HEK293 (cell line): ENCODE data around the gene INTS7.
A peak's percentile ranks its signal among the peaks of the same experiment; 100 is the strongest.

Experiments used
- CTCF ChIA-PET: fragments of 350-600 bp; formaldehyde crosslinking; extraction: SDS; loops from one replicate; lab custom pipeline; 2021; ENCODE audit warnings: antibody characterized with exemption; lab: Yijun Ruan, JAX
- POLR2A ChIA-PET: fragments of 300-600 bp; formaldehyde crosslinking; extraction: SDS; loops from one replicate; lab custom pipeline; 2020; ENCODE audit warnings: antibody characterized with exemption, inconsistent platforms; lab: Yijun Ruan, JAX
- H3K27ac ChIP-seq: fragments of 200-500 bp; sonication (Bioruptor generic); 2 replicates; pipeline ENCODE4 v1.5.1; 2014; ENCODE audit warnings: low read depth, low read length, control low read depth, inconsistent platforms; ENCODE audit errors: extremely low read depth
- H3K36me3 ChIP-seq, 2 experiments: fragments of 200-500 bp in 1 of 2; sonication (Bioruptor generic) in 1 of 2; 1 replicate in 1 of 2; 2 replicates in 1 of 2; pipeline ENCODE4 v1.5.1; 2014 to 2017; ENCODE audit warnings: inconsistent platforms in 2 of 2, low read length in 2 of 2; ENCODE audit not compliant: control insufficient read depth in 2 of 2, insufficient read depth in 1 of 2
- H3K4me1 ChIP-seq: fragments of 200-500 bp; sonication (Bioruptor generic); 2 replicates; pipeline ENCODE4 v1.5.1; 2014; ENCODE audit warnings: mild to moderate bottlenecking, low read length, inconsistent platforms; ENCODE audit not compliant: control insufficient read depth, insufficient read depth
- H3K4me3 ChIP-seq: 2 replicates; pipeline ENCODE4 v1.5.1; 2011; ENCODE audit warnings: low read depth, mild to moderate bottlenecking, control low read depth, low read length, moderate library complexity
- H3K9me3 ChIP-seq: fragments of 200-500 bp; sonication (Bioruptor generic); 2 replicates; pipeline ENCODE4 v1.5.1; 2014; ENCODE audit warnings: low read depth, low read length, inconsistent platforms; ENCODE audit not compliant: control insufficient read depth, insufficient read depth
- EGR2 ChIP-seq: fragments of 450-650 bp; formaldehyde crosslinking; IDR thresholded peaks from 2 replicates; pipeline ENCODE4 v1.5.1; 2016; ENCODE audit warnings: low read depth, missing biosample characterization, missing genetic modification characterization
- KLF7 ChIP-seq: fragments of 450-650 bp; formaldehyde crosslinking; IDR thresholded peaks from 2 replicates; pipeline ENCODE4 v1.5.1; 2016; ENCODE audit warnings: missing biosample characterization, missing genetic modification characterization, borderline replicate concordance
- TCF7L2 ChIP-seq: IDR thresholded peaks from 2 replicates; pipeline ENCODE4 v1.6.1; 2011; ENCODE audit warnings: low read depth, mild to moderate bottlenecking, inconsistent platforms, low read length, moderate library complexity, borderline replicate concordance
- YY1 ChIP-seq: fragments of 450-650 bp; formaldehyde crosslinking; IDR thresholded peaks from 2 replicates; pipeline ENCODE4 v1.5.1; 2018; ENCODE audit warnings: missing biosample characterization, missing genetic modification characterization
- ZFHX2 ChIP-seq: fragments of 450-650 bp; formaldehyde crosslinking; conservative IDR thresholded peaks from 2 replicates; pipeline ENCODE4 v1.5.1; 2016; ENCODE audit warnings: missing biosample characterization, missing genetic modification characterization
- ZNF112 ChIP-seq: fragments of 450-650 bp; formaldehyde crosslinking; IDR thresholded peaks from 2 replicates; pipeline ENCODE4 v1.5.0; 2017; ENCODE audit warnings: missing biosample characterization, missing genetic modification characterization
- ZNF140 ChIP-seq: fragments of 450-650 bp; formaldehyde crosslinking; IDR thresholded peaks from 2 replicates; pipeline ENCODE4 v1.5.1; 2016; ENCODE audit warnings: missing biosample characterization, missing genetic modification characterization
- ZNF169 ChIP-seq: fragments of 450-650 bp; formaldehyde crosslinking; IDR thresholded peaks from 2 replicates; pipeline ENCODE4 v1.5.1; 2016; ENCODE audit warnings: missing biosample characterization, missing genetic modification characterization
- ZNF211 ChIP-seq: fragments of 450-650 bp; formaldehyde crosslinking; IDR thresholded peaks from 2 replicates; pipeline ENCODE4 v1.5.1; 2016; ENCODE audit warnings: low read depth, missing biosample characterization, missing genetic modification characterization
- ZNF324 ChIP-seq: fragments of 450-650 bp; formaldehyde crosslinking; IDR thresholded peaks from 2 replicates; pipeline ENCODE4 v1.5.1; 2016; ENCODE audit warnings: missing biosample characterization, missing genetic modification characterization
- ZNF561 ChIP-seq: fragments of 450-650 bp; IDR thresholded peaks from 2 replicates; pipeline ENCODE4 v1.5.1; 2018; ENCODE audit warnings: missing biosample characterization, missing genetic modification characterization, borderline replicate concordance
- ZNF600 ChIP-seq: fragments of 450-650 bp; formaldehyde crosslinking; IDR thresholded peaks from 2 replicates; pipeline ENCODE4 v1.5.1; 2016; ENCODE audit warnings: missing biosample characterization, missing genetic modification characterization
- ZNF677 ChIP-seq: fragments of 450-650 bp; IDR thresholded peaks from 2 replicates; pipeline ENCODE4 v1.5.0; 2018; ENCODE audit warnings: missing biosample characterization, mild to moderate bottlenecking, missing genetic modification characterization, moderate library complexity
- ZNF777 ChIP-seq: fragments of 450-650 bp; formaldehyde crosslinking; IDR thresholded peaks from 2 replicates; pipeline ENCODE4 v1.5.1; 2017; ENCODE audit warnings: missing biosample characterization, missing genetic modification characterization, borderline replicate concordance
- ZSCAN16 ChIP-seq: fragments of 450-650 bp; formaldehyde crosslinking; IDR thresholded peaks from 2 replicates; pipeline ENCODE4 v1.5.1; 2016; ENCODE audit warnings: missing biosample characterization, missing genetic modification characterization
- ZSCAN23 ChIP-seq: fragments of 450-650 bp; formaldehyde crosslinking; IDR thresholded peaks from 2 replicates; pipeline ENCODE4 v1.5.1; 2016; ENCODE audit warnings: missing biosample characterization, missing genetic modification characterization
- TF ChIP-seq, protein P1 (sequence below): fragments of 450-650 bp; formaldehyde crosslinking; IDR thresholded peaks from 2 replicates; pipeline ENCODE4 v1.5.1; 2016; ENCODE audit warnings: missing biosample characterization, missing genetic modification characterization
- TF ChIP-seq, protein P2 (sequence below): fragments of 450-650 bp; formaldehyde crosslinking; optimal IDR thresholded peaks from 2 replicates; pipeline ENCODE3; 2016; ENCODE audit warnings: missing biosample characterization, mild to moderate bottlenecking, missing genetic modification characterization
- TF ChIP-seq, protein P3 (sequence below): fragments of 450-650 bp; formaldehyde crosslinking; IDR thresholded peaks from 2 replicates; pipeline ENCODE4 v1.5.1; 2016; ENCODE audit warnings: missing biosample characterization, missing genetic modification characterization
- TF ChIP-seq, protein P4 (sequence below): fragments of 450-650 bp; IDR thresholded peaks from 2 replicates; pipeline ENCODE4 v1.5.1; 2018; ENCODE audit warnings: missing biosample characterization, missing genetic modification characterization
- TF ChIP-seq, protein P5 (sequence below): fragments of 450-650 bp; formaldehyde crosslinking; IDR thresholded peaks from 2 replicates; pipeline ENCODE4 v1.5.1; 2017; ENCODE audit warnings: missing biosample characterization, missing genetic modification characterization

Gene INTS7

DNA sequence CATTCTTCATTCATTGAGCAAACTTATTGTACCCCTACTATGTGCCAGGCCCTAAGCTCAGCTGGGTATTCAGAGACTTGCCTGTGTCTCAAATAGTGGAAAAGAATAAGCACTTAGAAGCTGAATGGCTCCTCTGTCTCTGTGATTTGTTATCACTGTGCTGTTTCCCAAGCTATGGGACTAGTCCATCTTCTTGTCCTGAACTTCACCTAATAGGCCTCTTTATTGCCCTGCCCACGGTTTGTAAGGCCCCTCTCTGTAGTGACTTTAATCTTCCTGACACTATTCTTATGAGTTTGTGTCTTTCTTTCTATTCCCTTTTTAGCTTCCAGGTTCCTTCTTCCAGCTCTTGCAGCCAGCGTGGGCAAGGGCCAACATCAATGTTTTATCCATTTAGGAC is 119.4 kb downstream of the INTS7 start:
- ChIA-PET POLR2A (no interaction called here), CTCF (interaction anchor here (0.6 to 1.5 kb wide), 2 partner anchors 50 to 218 kb away, joined by 3 to 4 read pairs; no protein-coding TSS in a partner anchor)
- Histone ChIP-seq H3K4me3 (no peak overlapping the region), H3K27ac (no peak overlapping the region), H3K36me3 (no peaks in the 10 kb centered on the region), H3K9me3 (no peaks in the 10 kb centered on the region), H3K4me1 (peaks cover 4% of the 10 kb centered on the region)
- no peak for TF ChIP-seq ZSCAN16 (tag by site-specific recombination)
- TF ChIP-seq, protein P1, sequence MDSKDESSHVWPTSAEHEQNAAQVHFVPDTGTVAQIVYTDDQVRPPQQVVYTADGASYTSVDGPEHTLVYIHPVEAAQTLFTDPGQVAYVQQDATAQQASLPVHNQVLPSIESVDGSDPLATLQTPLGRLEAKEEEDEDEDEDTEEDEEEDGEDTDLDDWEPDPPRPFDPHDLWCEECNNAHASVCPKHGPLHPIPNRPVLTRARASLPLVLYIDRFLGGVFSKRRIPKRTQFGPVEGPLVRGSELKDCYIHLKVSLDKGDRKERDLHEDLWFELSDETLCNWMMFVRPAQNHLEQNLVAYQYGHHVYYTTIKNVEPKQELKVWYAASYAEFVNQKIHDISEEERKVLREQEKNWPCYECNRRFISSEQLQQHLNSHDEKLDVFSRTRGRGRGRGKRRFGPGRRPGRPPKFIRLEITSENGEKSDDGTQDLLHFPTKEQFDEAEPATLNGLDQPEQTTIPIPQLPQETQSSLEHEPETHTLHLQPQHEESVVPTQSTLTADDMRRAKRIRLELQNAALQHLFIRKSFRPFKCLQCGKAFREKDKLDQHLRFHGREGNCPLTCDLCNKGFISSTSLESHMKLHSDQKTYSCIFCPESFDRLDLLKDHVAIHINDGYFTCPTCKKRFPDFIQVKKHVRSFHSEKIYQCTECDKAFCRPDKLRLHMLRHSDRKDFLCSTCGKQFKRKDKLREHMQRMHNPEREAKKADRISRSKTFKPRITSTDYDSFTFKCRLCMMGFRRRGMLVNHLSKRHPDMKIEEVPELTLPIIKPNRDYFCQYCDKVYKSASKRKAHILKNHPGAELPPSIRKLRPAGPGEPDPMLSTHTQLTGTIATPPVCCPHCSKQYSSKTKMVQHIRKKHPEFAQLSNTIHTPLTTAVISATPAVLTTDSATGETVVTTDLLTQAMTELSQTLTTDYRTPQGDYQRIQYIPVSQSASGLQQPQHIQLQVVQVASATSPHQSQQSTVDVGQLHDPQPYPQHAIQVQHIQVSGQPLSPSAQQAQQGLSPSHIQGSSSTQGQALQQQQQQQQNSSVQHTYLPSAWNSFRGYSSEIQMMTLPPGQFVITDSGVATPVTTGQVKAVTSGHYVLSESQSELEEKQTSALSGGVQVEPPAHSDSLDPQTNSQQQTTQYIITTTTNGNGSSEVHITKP = no peak
- TF ChIP-seq ZNF112 (tag by site-specific recombination) = no peak
- no peak for TF ChIP-seq ZNF211 (tag by site-specific recombination)
- no peak for TF ChIP-seq ZNF140
- no peak for TF ChIP-seq ZSCAN23 (tag by site-specific recombination)
- TF ChIP-seq ZFHX2 = no peak
- TF ChIP-seq ZNF324 (tag by site-specific recombination) = no peak
- TF ChIP-seq KLF7 (tag by site-specific recombination) = no peak
- TF ChIP-seq ZNF600 (tag by site-specific recombination) = no peak
- no peak for TF ChIP-seq TCF7L2
- no peak for TF ChIP-seq ZNF777
- TF ChIP-seq ZNF677 = no peak

DNA sequence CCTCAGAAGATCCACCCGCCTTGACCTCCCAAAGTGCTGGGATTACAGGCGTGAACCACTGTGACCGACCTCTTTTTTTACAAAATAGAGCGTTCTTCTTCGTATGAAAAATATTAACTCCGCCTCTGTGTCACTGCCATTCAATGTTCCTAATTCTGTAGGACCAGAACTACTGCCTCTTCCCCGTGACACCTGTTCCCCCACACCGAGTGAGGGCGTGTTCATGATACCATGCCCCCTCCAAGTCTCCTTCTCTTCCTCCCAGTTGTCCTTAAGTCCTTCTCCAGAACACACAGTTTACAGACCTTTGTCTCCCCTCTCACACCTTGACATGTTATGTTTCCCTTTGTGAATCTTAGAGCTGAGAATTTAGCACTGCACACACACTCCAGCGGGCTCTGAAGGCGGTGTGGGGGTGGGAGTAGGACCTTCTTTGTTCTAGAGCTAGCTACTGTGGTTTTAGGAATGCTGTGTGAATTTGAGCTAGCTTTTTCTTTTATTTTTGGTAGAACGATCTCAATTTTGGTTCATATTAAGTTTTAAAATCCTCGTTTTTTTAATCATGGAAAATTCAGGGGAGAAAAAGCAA is 122.4 kb downstream of the INTS7 start:
- H3K27ac ChIP-seq = no peak overlapping the region
- peaks cover 4% of the 10 kb centered on the region for H3K4me1 ChIP-seq
- TF ChIP-seq YY1 (tag by site-specific recombination) (no peak), ZFHX2 (peak; percentile 60), EGR2 (tag by site-specific recombination) (peak; percentile 54; the same call in 1 of the 2 replicates)
- ChIA-PET POLR2A (no interaction called here), CTCF (interaction anchor here (0.7 kb wide), 1 partner anchor 837 kb away, joined by 3 read pairs; no protein-coding TSS in a partner anchor)
- H3K36me3 ChIP-seq = no peaks in the 10 kb centered on the region
- H3K4me3 ChIP-seq = no peak overlapping the region
- no peaks in the 10 kb centered on the region for H3K9me3 ChIP-seq

DNA sequence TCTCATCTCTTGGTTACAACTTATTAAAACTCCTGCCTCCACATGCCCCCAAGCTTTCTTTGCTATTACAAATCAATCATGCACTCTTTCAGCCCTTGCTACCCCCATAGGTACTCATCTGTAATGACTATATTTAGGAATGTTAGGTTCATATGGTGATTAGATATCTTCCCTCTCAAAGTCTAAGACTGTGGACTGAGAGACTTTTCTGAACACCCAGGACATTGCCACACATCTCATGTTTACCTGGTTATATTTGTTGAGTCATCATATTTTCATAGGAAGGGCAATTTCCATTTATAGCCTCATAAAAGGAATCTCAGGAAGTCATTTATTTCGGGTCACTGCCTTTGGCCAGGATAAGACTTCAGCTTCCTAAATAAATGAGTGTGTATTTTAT is 123.3 kb downstream of the INTS7 start:
- Histone ChIP-seq H3K9me3 (no peaks in the 10 kb centered on the region), H3K27ac (no peak overlapping the region), H3K4me1 (peaks cover 4% of the 10 kb centered on the region), H3K4me3 (no peak overlapping the region), H3K36me3 (no peaks in the 10 kb centered on the region)
- POLR2A ChIA-PET = no interaction called here
- CTCF ChIA-PET = no interaction called here
- TF ChIP-seq, protein P2, sequence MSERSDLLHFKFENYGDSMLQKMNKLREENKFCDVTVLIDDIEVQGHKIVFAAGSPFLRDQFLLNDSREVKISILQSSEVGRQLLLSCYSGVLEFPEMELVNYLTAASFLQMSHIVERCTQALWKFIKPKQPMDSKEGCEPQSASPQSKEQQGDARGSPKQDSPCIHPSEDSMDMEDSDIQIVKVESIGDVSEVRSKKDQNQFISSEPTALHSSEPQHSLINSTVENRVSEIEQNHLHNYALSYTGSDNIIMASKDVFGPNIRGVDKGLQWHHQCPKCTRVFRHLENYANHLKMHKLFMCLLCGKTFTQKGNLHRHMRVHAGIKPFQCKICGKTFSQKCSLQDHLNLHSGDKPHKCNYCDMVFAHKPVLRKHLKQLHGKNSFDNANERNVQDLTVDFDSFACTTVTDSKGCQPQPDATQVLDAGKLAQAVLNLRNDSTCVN = no peak
- TF ChIP-seq, protein P3, sequence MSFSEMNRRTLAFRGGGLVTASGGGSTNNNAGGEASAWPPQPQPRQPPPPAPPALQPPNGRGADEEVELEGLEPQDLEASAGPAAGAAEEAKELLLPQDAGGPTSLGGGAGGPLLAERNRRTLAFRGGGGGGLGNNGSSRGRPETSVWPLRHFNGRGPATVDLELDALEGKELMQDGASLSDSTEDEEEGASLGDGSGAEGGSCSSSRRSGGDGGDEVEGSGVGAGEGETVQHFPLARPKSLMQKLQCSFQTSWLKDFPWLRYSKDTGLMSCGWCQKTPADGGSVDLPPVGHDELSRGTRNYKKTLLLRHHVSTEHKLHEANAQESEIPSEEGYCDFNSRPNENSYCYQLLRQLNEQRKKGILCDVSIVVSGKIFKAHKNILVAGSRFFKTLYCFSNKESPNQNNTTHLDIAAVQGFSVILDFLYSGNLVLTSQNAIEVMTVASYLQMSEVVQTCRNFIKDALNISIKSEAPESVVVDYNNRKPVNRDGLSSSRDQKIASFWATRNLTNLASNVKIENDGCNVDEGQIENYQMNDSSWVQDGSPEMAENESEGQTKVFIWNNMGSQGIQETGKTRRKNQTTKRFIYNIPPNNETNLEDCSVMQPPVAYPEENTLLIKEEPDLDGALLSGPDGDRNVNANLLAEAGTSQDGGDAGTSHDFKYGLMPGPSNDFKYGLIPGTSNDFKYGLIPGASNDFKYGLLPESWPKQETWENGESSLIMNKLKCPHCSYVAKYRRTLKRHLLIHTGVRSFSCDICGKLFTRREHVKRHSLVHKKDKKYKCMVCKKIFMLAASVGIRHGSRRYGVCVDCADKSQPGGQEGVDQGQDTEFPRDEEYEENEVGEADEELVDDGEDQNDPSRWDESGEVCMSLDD (tag by site-specific recombination) = no peak
- TF ChIP-seq ZNF561 (tag by site-specific recombination) (no peak), ZNF777 (no peak), ZNF169 (tag by site-specific recombination) (no peak)
- TF ChIP-seq, protein P4, sequence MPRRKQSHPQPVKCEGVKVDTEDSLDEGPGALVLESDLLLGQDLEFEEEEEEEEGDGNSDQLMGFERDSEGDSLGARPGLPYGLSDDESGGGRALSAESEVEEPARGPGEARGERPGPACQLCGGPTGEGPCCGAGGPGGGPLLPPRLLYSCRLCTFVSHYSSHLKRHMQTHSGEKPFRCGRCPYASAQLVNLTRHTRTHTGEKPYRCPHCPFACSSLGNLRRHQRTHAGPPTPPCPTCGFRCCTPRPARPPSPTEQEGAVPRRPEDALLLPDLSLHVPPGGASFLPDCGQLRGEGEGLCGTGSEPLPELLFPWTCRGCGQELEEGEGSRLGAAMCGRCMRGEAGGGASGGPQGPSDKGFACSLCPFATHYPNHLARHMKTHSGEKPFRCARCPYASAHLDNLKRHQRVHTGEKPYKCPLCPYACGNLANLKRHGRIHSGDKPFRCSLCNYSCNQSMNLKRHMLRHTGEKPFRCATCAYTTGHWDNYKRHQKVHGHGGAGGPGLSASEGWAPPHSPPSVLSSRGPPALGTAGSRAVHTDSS (tag by site-specific recombination) = no peak
- TF ChIP-seq, protein P5, sequence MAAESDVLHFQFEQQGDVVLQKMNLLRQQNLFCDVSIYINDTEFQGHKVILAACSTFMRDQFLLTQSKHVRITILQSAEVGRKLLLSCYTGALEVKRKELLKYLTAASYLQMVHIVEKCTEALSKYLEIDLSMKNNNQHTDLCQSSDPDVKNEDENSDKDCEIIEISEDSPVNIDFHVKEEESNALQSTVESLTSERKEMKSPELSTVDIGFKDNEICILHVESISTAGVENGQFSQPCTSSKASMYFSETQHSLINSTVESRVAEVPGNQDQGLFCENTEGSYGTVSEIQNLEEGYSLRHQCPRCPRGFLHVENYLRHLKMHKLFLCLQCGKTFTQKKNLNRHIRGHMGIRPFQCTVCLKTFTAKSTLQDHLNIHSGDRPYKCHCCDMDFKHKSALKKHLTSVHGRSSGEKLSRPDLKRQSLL (tag by site-specific recombination) = no peak
